HEK293 (cell line): ENCODE data around the gene HMGCS1.

ENCODE experiments used
- TCF7L2 ChIP-seq: IDR thresholded peaks from 2 replicates; pipeline ENCODE4 v1.6.1; 2011; ENCODE audit warnings: low read depth, mild to moderate bottlenecking, inconsistent platforms, low read length, moderate library complexity, borderline replicate concordance
- YY1 ChIP-seq: fragments of 450-650 bp; formaldehyde crosslinking; IDR thresholded peaks from 2 replicates; pipeline ENCODE4 v1.5.1; 2018; ENCODE audit warnings: missing biosample characterization, missing genetic modification characterization
- ZBTB1 ChIP-seq: fragments of 450-650 bp; formaldehyde crosslinking; IDR thresholded peaks from 2 replicates; pipeline ENCODE4 v1.5.1; 2016; ENCODE audit warnings: missing biosample characterization, missing genetic modification characterization
- ZNF292 ChIP-seq: fragments of 450-650 bp; formaldehyde crosslinking; IDR thresholded peaks from 2 replicates; pipeline ENCODE4 v1.5.1; 2016; ENCODE audit warnings: low read depth, missing biosample characterization, missing genetic modification characterization, borderline replicate concordance
- TF ChIP-seq, protein P1 (sequence below): fragments of 450-650 bp; formaldehyde crosslinking; IDR thresholded peaks from 2 replicates; pipeline ENCODE4 v1.5.1; 2016; ENCODE audit warnings: missing biosample characterization, missing genetic modification characterization

DNA sequence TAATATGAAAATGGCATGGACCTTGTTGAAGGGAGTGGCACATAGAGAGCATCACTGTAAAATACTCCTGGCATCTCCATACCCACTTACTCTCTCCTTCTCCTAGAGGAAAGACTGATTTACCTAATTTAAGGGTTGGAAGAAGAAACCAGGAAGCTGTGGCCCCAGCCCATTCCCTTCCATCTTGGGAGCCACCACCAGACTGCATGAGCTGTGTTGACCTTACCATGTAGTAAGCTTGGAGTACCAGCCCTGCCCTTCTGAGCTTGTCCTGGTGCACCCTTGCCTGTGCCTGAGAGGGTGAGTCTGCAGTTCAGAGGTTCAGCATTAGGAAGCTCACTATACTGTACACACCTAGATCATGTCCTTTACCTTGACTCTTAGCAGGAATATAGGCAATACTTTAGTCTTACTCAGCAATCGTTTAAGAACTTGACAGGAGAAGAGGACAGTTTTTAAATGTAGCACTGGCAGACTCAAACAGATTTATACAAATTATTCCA, 35.7 kb upstream of the HMGCS1 start:
- TF ChIP-seq YY1 (tag by site-specific recombination) (no peak), ZNF292 (no peak), ZBTB1 (tag by site-specific recombination) (no peak), TCF7L2 (no peak)
- TF ChIP-seq, protein P1, sequence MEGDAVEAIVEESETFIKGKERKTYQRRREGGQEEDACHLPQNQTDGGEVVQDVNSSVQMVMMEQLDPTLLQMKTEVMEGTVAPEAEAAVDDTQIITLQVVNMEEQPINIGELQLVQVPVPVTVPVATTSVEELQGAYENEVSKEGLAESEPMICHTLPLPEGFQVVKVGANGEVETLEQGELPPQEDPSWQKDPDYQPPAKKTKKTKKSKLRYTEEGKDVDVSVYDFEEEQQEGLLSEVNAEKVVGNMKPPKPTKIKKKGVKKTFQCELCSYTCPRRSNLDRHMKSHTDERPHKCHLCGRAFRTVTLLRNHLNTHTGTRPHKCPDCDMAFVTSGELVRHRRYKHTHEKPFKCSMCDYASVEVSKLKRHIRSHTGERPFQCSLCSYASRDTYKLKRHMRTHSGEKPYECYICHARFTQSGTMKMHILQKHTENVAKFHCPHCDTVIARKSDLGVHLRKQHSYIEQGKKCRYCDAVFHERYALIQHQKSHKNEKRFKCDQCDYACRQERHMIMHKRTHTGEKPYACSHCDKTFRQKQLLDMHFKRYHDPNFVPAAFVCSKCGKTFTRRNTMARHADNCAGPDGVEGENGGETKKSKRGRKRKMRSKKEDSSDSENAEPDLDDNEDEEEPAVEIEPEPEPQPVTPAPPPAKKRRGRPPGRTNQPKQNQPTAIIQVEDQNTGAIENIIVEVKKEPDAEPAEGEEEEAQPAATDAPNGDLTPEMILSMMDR (tag by site-specific recombination) = no peak
